ENCODE measurements around the gene ANAPC13.

DNA sequence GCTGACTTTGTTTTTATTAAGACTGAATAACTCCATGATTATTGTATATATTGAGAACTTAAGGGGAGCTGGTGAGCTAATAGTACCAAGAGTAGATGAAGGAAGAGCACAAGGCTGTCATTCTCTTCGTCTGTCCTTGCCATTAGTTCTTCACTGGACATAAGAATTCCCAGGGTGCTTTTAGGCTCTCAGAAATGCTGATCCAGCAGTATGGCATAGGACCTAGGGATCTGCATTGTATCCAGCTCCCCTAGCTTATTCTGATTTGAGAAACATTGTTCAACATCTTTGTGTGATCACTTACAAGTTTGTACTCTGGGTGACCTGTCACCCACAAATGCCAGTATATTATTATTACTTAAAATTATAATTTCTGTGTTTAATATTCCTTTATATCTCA lies 47.7 kb upstream of the ANAPC13 start:
- TF ChIP-seq CTCF (optimal IDR thresholded peaks at IDR 0.05 in 1 of 3, IDR thresholded peaks at IDR 0.05 in 1 of 3, conservative IDR thresholded peaks at IDR 0.05 in 1 of 3; ENCODE audit: extremely low read depth in 1 of 3, insufficient read depth in 2 of 3, low read length in 3 of 3) (no peak), EZH2 (IDR thresholded peaks at IDR 0.05; ENCODE audit: low read length) (no peak)
